HG03565 (cell line): ENCODE data around the gene MEGF11.

ENCODE experiments used
- ATAC-seq: cut with Tn5 transposase; IDR thresholded peaks from one replicate; pipeline ENCODE4 v1.9.1; 2021; ENCODE audit warnings: mild to moderate bottlenecking, moderate library complexity; ENCODE audit not compliant: unreplicated experiment

Gene MEGF11

GRCh38 chr15:65953622-65954021 is 299.9 kb downstream of the MEGF11 start:
- ATAC-seq, result no peak

- ATAC-seq, result no peak
Observed at GRCh38 chr15:65952391-65953053, 301.0 kb downstream of the MEGF11 start.

- ATAC-seq, result no peak
Observed at GRCh38 chr15:65951007-65951406, 302.5 kb downstream of the MEGF11 start.

GRCh38 chr15:65949491-65949890 is 304.1 kb downstream of the MEGF11 start:
- no peak for ATAC-seq

GRCh38 chr15:65949011-65949410 is 304.5 kb downstream of the MEGF11 start:
- no peak for ATAC-seq

GRCh38 chr15:65948383-65948782 is 305.2 kb downstream of the MEGF11 start:
- no peak for ATAC-seq

GRCh38 chr15:65947041-65947440 is 306.5 kb downstream of the MEGF11 start:
- no peak for ATAC-seq

GRCh38 chr15:65945616-65946015 is 307.9 kb downstream of the MEGF11 start:
- no peak for ATAC-seq

GRCh38 chr15:65944404-65944803 is 309.1 kb downstream of the MEGF11 start:
- no peak for ATAC-seq

GRCh38 chr15:65942436-65942835 is 311.1 kb downstream of the MEGF11 start:
- no peak for ATAC-seq

GRCh38 chr15:65940618-65940909 is 313.0 kb downstream of the MEGF11 start:
- ATAC-seq, result no peak

- ATAC-seq, result no peak
Observed at GRCh38 chr15:65939901-65940617, 313.5 kb downstream of the MEGF11 start.

GRCh38 chr15:65938604-65939003 is 314.9 kb downstream of the MEGF11 start:
- ATAC-seq, result no peak

GRCh38 chr15:65937476-65937875 is 316.1 kb downstream of the MEGF11 start:
- no peak for ATAC-seq

GRCh38 chr15:65937054-65937453 is 316.5 kb downstream of the MEGF11 start:
- no peak for ATAC-seq

GRCh38 chr15:65936282-65936681 is 317.3 kb downstream of the MEGF11 start:
- ATAC-seq, result no peak

GRCh38 chr15:65935391-65935790 is 318.2 kb downstream of the MEGF11 start:
- no peak for ATAC-seq

GRCh38 chr15:65931221-65931620 is 322.3 kb downstream of the MEGF11 start:
- ATAC-seq, result no peak

- ATAC-seq, result no peak
Observed at GRCh38 chr15:65930134-65930533, 323.4 kb downstream of the MEGF11 start.

GRCh38 chr15:65929573-65929972 is 324.0 kb downstream of the MEGF11 start:
- ATAC-seq, result no peak

- ATAC-seq, result no peak
Observed at GRCh38 chr15:65927545-65927944, 326.0 kb downstream of the MEGF11 start.

- no peak for ATAC-seq
Observed at GRCh38 chr15:65926899-65927298, 326.7 kb downstream of the MEGF11 start.

GRCh38 chr15:65926459-65926858 is 327.1 kb downstream of the MEGF11 start:
- ATAC-seq, result no peak
